NCI-H82 (cell line): ENCODE results near the gene PHLDB3.
"Not testable (repeated sequence)": the region's sequence is repeated elsewhere in the genome, so short reads cannot be mapped to it uniquely, and the experiment has no call there.

ENCODE experiments used
- DNase-seq: peaks from one replicate; lab custom pipeline; 2025; lab: John Stamatoyannopoulos, UW

Gene PHLDB3

GRCh38 chr19:43527860-43528622, 23.5 kb upstream of the PHLDB3 start:
- DNase-seq, result no peak

- DNase-seq, result peak; percentile 84
Measured at GRCh38 chr19:43526884-43527859, 22.6 kb upstream of the PHLDB3 start, which contains the start of gene ETHE1. Gene ETHE1, minus strand, starts transcription at chr19:43527201. Its CDS starts 24 bp downstream, at chr19:43527177.

GRCh38 chr19:43525836-43526771, 21.6 kb upstream of the PHLDB3 start:
- DNase-seq, result peak; percentile 44

- peak; percentile 32 for DNase-seq
Measured at GRCh38 chr19:43524922-43525835, 20.6 kb upstream of the PHLDB3 start.

- DNase-seq, result not testable (repeated sequence)
Measured at GRCh38 chr19:43523696-43524095, 19.1 kb upstream of the PHLDB3 start.

- DNase-seq, result no peak
Measured at GRCh38 chr19:43522929-43523328, 18.4 kb upstream of the PHLDB3 start.

- peak; percentile 85 for DNase-seq
Measured at GRCh38 chr19:43519436-43520088, 15.0 kb upstream of the PHLDB3 start.

- DNase-seq, result no peak
Measured at GRCh38 chr19:43518051-43518450, 13.5 kb upstream of the PHLDB3 start.

- not testable (repeated sequence) for DNase-seq
Measured at GRCh38 chr19:43512399-43512798, 7.9 kb upstream of the PHLDB3 start.

GRCh38 chr19:43511324-43511723, 6.8 kb upstream of the PHLDB3 start:
- no peak for DNase-seq

GRCh38 chr19:43510713-43511112, 6.2 kb upstream of the PHLDB3 start:
- DNase-seq, result no peak

- DNase-seq, result no peak
Measured at GRCh38 chr19:43507880-43508279, 3.3 kb upstream of the PHLDB3 start.

GRCh38 chr19:43506629-43507028, 2.1 kb upstream of the PHLDB3 start:
- no peak for DNase-seq

GRCh38 chr19:43505941-43506340, 1.4 kb upstream of the PHLDB3 start:
- DNase-seq, result no peak

GRCh38 chr19:43505186-43505456, 575 bp upstream of the PHLDB3 start:
- no peak for DNase-seq

- peak; percentile 97 for DNase-seq
Measured at GRCh38 chr19:43503501-43504425, 783 bp downstream of the PHLDB3 start.

- DNase-seq, result no peak
Measured at GRCh38 chr19:43502419-43502976, 2.0 kb downstream of the PHLDB3 start.

- DNase-seq, result peak; percentile 84
Measured at GRCh38 chr19:43501661-43502418, 2.7 kb downstream of the PHLDB3 start.
